Gastroesophageal sphincter (tissue), 4 donors: ENCODE measurements around the gene LRRFIP2. TPM values are rescaled to one million over a fixed set of nuclear protein-coding genes. Genes with fewer than 3 reads are reported as not detected.

Experiments
- ATAC-seq: fragments of 150-250 bp; one replicate; pipeline ENCODE4 v1.9.1; 2016; ENCODE audit warnings: mild to moderate bottlenecking, moderate library complexity
- H3K27ac ChIP-seq, 4 donors: fragments of 200-600 bp; sonication (generic) in 3 of 4; 1 replicate in 3 of 4; 2 replicates in 1 of 4; pipeline ENCODE4 v1.5.1; 2016 to 2019
- H3K27me3 ChIP-seq: fragments of 200-600 bp; sonication (generic); one replicate; pipeline ENCODE4 v1.5.1; 2019
- H3K36me3 ChIP-seq, 2 donors: fragments of 200-600 bp; sonication (generic); one replicate each; pipeline ENCODE4 v1.5.1; 2019; ENCODE audit warnings: control low read depth in 1 of 2
- H3K4me1 ChIP-seq, 3 donors: fragments of 200-600 bp; sonication (generic); 1 replicate in 2 of 3; 2 replicates in 1 of 3; pipeline ENCODE4 v1.5.1; 2016 to 2019; ENCODE audit warnings: control low read depth in 2 of 3
- H3K4me3 ChIP-seq, 2 donors: fragments of 200-600 bp; sonication (generic); one replicate each; pipeline ENCODE4 v1.5.1; 2019; ENCODE audit warnings: mild to moderate bottlenecking in 1 of 2, moderate library complexity in 1 of 2
- H3K9me3 ChIP-seq, 3 donors: fragments of 200-600 bp; sonication (generic); one replicate each; pipeline ENCODE4 v1.5.1; 2017 to 2019; ENCODE audit warnings: control low read depth in 2 of 3
- EP300 ChIP-seq: sonication (generic); formaldehyde crosslinking; IDR thresholded peaks from one replicate; pipeline ENCODE4 v1.6.1; 2017; ENCODE audit warnings: antibody characterized with exemption, mild to moderate bottlenecking
- POLR2A ChIP-seq, 2 donors: fragments of 450-650 bp; IDR thresholded peaks; one replicate each; pipeline ENCODE4 v1.6.1; 2017; ENCODE audit warnings: antibody characterized with exemption in 2 of 2, mild to moderate bottlenecking in 2 of 2, moderate library complexity in 1 of 2
- POLR2AphosphoS5 ChIP-seq: sonication (generic); formaldehyde crosslinking; IDR thresholded peaks from one replicate; pipeline ENCODE4 v1.6.1; 2017; ENCODE audit warnings: antibody characterized with exemption
- WGBS, 2 donors: methylation state at CpG; one replicate each; pipeline ENCODE4 v1.1.5; 2018; ENCODE audit warnings: low coverage in 1 of 2; 5-methylcytosine and 5-hydroxymethylcytosine counted together
- total RNA-seq, 4 donors: library from RNA; depleted of rRNA; stranded (reverse); fragments of >200 nt; gene quantifications; one replicate each; pipeline ENCODE4 v1.1.0, GENCODE V29; 2016
- TF ChIP-seq, protein P1 (sequence below), 4 experiments: fragments of 200-600 bp in 2 of 4; fragments of 450-650 bp in 2 of 4; sonication (generic) in 1 of 4; IDR thresholded peaks; one replicate each; pipeline ENCODE4 v1.5.1; 2017 to 2019; ENCODE audit warnings: antibody characterized with exemption in 4 of 4, mild to moderate bottlenecking in 2 of 4, moderate library complexity in 2 of 4

LRRFIP2 gene
- total RNA-seq, 4 donors from 2014 or later = 79.4 to 123 (median 88.4) TPM

DNA sequence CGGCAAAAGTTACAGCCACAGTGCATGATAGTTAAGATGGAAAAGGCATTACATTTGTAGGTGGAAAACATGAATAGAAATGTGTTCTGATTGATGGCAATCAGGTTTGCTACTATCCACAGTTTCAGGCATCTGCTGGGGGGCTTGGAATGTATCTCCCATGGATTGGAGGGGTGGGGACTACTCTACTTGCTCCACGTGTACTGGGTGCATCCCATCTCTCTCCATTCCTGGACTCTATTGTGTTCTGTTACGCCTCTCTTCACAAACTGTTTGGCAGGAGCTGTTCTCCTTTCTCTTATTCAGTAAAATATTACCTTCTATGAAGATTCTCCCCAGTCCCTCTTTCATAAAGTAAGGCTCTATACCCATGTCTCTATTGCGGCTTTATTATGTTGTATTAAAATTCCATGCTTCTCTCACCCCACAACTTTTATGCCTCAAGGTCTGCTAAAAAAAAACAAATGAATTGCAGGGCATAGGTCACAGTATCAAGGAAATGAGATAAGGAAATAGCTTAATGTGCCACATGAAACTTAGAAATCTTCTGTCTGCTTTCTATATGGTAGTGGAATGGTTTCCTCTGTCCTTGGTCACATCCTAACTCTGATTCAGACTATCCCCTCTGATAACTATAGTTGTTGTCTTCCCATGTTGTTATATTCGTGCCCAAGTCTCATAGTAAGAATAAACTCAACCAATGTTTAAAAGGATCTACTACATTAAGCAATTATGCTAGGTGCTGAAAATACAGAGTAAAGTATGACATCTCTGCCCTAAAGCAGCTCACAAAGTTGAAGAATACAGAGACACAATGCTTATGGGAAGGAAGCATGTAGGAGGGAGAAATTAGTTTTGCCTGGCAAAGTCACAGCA, 43.2 kb downstream of the LRRFIP2 start:
- ATAC-seq = no peak
- H3K4me3 ChIP-seq = no peak overlapping the region
- TF ChIP-seq EP300 (no peak), POLR2AphosphoS5 (no peak), POLR2A (IDR thresholded peaks at IDR 0.05) (no peak)
- TF ChIP-seq, protein P1, sequence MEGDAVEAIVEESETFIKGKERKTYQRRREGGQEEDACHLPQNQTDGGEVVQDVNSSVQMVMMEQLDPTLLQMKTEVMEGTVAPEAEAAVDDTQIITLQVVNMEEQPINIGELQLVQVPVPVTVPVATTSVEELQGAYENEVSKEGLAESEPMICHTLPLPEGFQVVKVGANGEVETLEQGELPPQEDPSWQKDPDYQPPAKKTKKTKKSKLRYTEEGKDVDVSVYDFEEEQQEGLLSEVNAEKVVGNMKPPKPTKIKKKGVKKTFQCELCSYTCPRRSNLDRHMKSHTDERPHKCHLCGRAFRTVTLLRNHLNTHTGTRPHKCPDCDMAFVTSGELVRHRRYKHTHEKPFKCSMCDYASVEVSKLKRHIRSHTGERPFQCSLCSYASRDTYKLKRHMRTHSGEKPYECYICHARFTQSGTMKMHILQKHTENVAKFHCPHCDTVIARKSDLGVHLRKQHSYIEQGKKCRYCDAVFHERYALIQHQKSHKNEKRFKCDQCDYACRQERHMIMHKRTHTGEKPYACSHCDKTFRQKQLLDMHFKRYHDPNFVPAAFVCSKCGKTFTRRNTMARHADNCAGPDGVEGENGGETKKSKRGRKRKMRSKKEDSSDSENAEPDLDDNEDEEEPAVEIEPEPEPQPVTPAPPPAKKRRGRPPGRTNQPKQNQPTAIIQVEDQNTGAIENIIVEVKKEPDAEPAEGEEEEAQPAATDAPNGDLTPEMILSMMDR (IDR thresholded peaks at IDR 0.05) = no peak

DNA sequence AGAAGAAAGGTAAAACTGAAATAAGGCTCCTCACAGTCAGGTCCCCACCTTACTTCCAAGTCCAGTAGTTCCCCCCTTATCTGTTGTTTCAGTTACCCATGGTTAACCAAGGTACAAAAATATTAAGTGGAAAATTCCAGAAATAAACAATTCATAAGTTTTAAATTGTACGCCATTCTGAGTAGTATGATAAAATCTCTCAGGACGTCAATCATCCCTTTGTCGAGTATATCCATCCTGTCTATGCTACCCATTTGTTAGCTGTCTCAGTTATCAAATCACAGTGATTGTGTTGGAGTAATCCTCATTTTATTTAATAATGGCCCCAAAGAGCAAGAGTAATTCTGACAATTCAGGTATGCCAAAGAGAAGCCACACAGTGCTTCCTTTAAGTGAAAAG, 43.9 kb downstream of the LRRFIP2 start:
- Histone ChIP-seq H3K4me1 (peaks cover 2 to 34% (median 4%) of the 10 kb centered on the region in 3 donors), H3K27me3 (no peaks in the 10 kb centered on the region), H3K36me3 (no peaks in the 10 kb centered on the region), H3K4me3 (no peak overlapping the region), H3K9me3 (no peaks in the 10 kb centered on the region), H3K27ac (no peak overlapping the region)
- WGBS, 2 donors = 83 to 92% methylated on average over 3 of the region's 3 CpGs
- TF ChIP-seq POLR2AphosphoS5 (no peak), EP300 (no peak), POLR2A (IDR thresholded peaks at IDR 0.05) (no peak)
- TF ChIP-seq, protein P1 (IDR thresholded peaks at IDR 0.05) = no peak
- ATAC-seq = no peak

More for the DNA sequence above, 43.2 kb downstream of the LRRFIP2 start:
- no peaks in the 10 kb centered on the region for H3K9me3 ChIP-seq
- no peaks in the 10 kb centered on the region for H3K36me3 ChIP-seq
- H3K27ac ChIP-seq = no peak overlapping the region
- H3K4me1 ChIP-seq = peaks cover 2 to 31% (median 4%) of the 10 kb centered on the region in 3 donors
- H3K27me3 ChIP-seq = no peaks in the 10 kb centered on the region
- 64 to 70% methylated on average over 3 to 5 of the region's 5 CpGs for WGBS, 2 donors

DNA sequence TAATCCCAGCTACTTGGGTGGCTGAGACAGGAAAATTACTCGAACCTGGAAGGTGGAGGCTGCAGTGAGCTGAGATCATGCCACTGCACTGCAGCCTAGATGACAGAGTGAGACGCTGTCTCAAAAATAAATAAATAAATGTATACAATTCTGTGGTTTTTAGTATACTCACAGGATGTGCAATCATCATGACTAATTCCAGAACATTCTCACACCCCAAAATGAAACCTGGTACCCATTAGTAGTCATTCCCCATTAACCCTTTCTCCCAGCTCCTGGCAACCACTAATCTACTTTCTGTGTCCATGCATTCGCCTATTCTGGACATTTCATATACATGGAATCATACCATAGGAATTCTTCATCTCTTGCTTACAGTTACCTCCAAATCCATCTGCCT, 44.5 kb downstream of the LRRFIP2 start:
- H3K4me3 ChIP-seq = no peak overlapping the region
- H3K27me3 ChIP-seq = no peaks in the 10 kb centered on the region
- peaks cover 2 to 40% (median 4%) of the 10 kb centered on the region in 3 donors for H3K4me1 ChIP-seq
- no peak overlapping the region for H3K27ac ChIP-seq
- ATAC-seq = no peak
- WGBS, 2 donors = 89 to 91% methylated on average over 2 to 3 of the region's 3 CpGs
- no peaks in the 10 kb centered on the region for H3K36me3 ChIP-seq
- H3K9me3 ChIP-seq = no peaks in the 10 kb centered on the region
- no peak for TF ChIP-seq POLR2A (IDR thresholded peaks at IDR 0.05)
- TF ChIP-seq EP300 = no peak
- TF ChIP-seq, protein P1 (IDR thresholded peaks at IDR 0.05) = no peak
- no peak for TF ChIP-seq POLR2AphosphoS5

DNA sequence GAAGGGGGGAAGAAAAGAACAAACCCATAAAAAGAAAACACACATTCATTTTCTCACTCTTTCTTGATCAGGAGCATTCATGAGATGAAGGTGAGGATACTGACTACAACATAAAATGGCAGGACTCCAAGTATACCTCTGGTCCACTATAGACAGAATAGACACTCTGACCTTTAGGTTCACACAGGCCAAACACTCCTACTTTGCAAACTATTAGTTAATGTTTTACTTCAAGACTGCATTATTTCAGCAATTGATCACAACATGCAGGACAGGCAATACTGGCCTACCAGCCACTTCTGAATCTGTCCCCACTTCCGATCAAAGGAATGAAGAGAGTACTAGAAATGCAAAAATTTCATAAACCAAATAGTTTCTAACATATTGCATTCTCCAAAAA, 47.0 kb downstream of the LRRFIP2 start:
- TF ChIP-seq EP300 (no peak), POLR2AphosphoS5 (no peak), POLR2A (IDR thresholded peaks at IDR 0.05) (no peak)
- TF ChIP-seq, protein P1 (IDR thresholded peaks at IDR 0.05) = no peak
- Histone ChIP-seq H3K27ac (no peak overlapping the region), H3K4me1 (peaks cover 2 to 43% (median 4%) of the 10 kb centered on the region in 3 donors), H3K27me3 (no peaks in the 10 kb centered on the region), H3K4me3 (no peak overlapping the region), H3K9me3 (no peaks in the 10 kb centered on the region), H3K36me3 (no peaks in the 10 kb centered on the region)
- WGBS, 2 donors = 92 to 100% methylated on average over 1 of the region's 1 CpG
- no peak for ATAC-seq

DNA sequence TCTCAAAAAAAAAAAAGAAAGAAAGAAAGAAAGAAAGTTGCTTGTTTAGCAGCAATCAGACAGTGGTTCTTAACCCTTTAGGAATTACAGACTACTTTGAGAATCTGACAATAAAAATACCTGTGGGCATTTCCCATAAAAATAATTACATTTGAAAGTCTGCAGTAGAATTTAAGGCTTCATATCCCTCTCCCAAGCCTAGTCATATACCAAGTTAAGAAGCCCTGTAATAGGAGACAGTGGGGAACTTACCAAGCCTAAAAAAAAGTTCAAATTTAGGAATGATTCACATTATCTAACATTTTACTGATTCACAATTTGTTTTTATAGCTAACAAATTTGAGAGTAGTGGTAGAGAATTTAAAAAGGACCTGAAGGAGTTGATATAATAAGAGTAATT, 47.5 kb downstream of the LRRFIP2 start:
- Histone ChIP-seq H3K27me3 (no peaks in the 10 kb centered on the region), H3K4me3 (no peak overlapping the region), H3K9me3 (no peaks in the 10 kb centered on the region), H3K27ac (no peak overlapping the region), H3K4me1 (peaks cover 2 to 38% (median 3%) of the 10 kb centered on the region in 3 donors), H3K36me3 (no peaks in the 10 kb centered on the region)
- no peak for TF ChIP-seq EP300
- ATAC-seq = no peak
